Mesodermal cell (in vitro differentiated cells): ENCODE results near the gene CUL5.

Experiments
- H3K27ac ChIP-seq: 2 replicates; pipeline ENCODE4 v1.7.0; 2013; ENCODE audit warnings: mild to moderate bottlenecking, low read depth, low read length, moderate library complexity; ENCODE audit not compliant: severe bottlenecking
- H3K36me3 ChIP-seq: 2 replicates; pipeline ENCODE4 v1.7.1; 2013; ENCODE audit warnings: mild to moderate bottlenecking, low read length, moderate library complexity; ENCODE audit not compliant: control insufficient read depth, insufficient read depth
- H3K4me1 ChIP-seq: one replicate; pipeline ENCODE4 v1.7.1; 2013; ENCODE audit warnings: mild to moderate bottlenecking, low read length; ENCODE audit not compliant: insufficient read depth, control insufficient read depth, poor library complexity, severe bottlenecking
- H3K4me3 ChIP-seq: 2 replicates; pipeline ENCODE4 v1.7.0; 2013; ENCODE audit warnings: low read length, control low read depth, mild to moderate bottlenecking; ENCODE audit not compliant: insufficient read depth, poor library complexity, severe bottlenecking; ENCODE audit errors: extremely low read depth
- H3K9me3 ChIP-seq: 2 replicates; pipeline ENCODE4 v1.7.1; 2013; ENCODE audit warnings: mild to moderate bottlenecking, low read length, moderate library complexity; ENCODE audit not compliant: control insufficient read depth
- WGBS, 2 experiments: methylation state at CpG; one replicate each; pipeline ENCODE4 v1.1.5; 2013; ENCODE audit warnings: missing lambda C conversion rate in 2 of 2; ENCODE audit not compliant: insufficient coverage in 2 of 2; 5-methylcytosine and 5-hydroxymethylcytosine counted together

The CUL5 gene

GRCh38 chr11:108137212-108137611 lies 128.5 kb downstream of the CUL5 start:
- H3K9me3 ChIP-seq = no peaks in the 10 kb centered on the region
- no peaks in the 10 kb centered on the region for H3K4me1 ChIP-seq
- no peak overlapping the region for H3K27ac ChIP-seq
- H3K4me3 ChIP-seq = no peak overlapping the region
- peaks cover 49% of the 10 kb centered on the region for H3K36me3 ChIP-seq
- WGBS, 2 experiments = 100% methylated on average over 1 of the region's 1 CpG

GRCh38 chr11:108142304-108142703 lies 133.6 kb downstream of the CUL5 start:
- H3K9me3 ChIP-seq = no peaks in the 10 kb centered on the region
- H3K4me3 ChIP-seq = no peak overlapping the region
- WGBS, 2 experiments = 88 to 94% methylated on average over 7 of the region's 7 CpGs
- H3K27ac ChIP-seq = no peak overlapping the region
- no peaks in the 10 kb centered on the region for H3K4me1 ChIP-seq
- peaks cover 67% of the 10 kb centered on the region for H3K36me3 ChIP-seq

GRCh38 chr11:108144615-108145014 lies 135.9 kb downstream of the CUL5 start:
- Histone ChIP-seq H3K36me3 (peaks cover 83% of the 10 kb centered on the region), H3K4me1 (no peaks in the 10 kb centered on the region), H3K4me3 (no peak overlapping the region), H3K9me3 (no peaks in the 10 kb centered on the region), H3K27ac (no peak overlapping the region)
- 97 to 100% methylated on average over 2 to 3 of the region's 3 CpGs for WGBS, 2 experiments

GRCh38 chr11:108147150-108147549 lies 138.5 kb downstream of the CUL5 start:
- Histone ChIP-seq H3K36me3 (peaks cover 95% of the 10 kb centered on the region), H3K9me3 (no peaks in the 10 kb centered on the region), H3K27ac (no peak overlapping the region), H3K4me1 (no peaks in the 10 kb centered on the region), H3K4me3 (no peak overlapping the region)
- WGBS, 2 experiments = 100% methylated on average over 1 of the region's 1 CpG; no CpG with 5 or more reads in 1 of the 2 experiments

- Histone ChIP-seq H3K36me3 (peaks cover 87% of the 10 kb centered on the region), H3K4me3 (no peak overlapping the region), H3K27ac (no peak overlapping the region), H3K4me1 (no peaks in the 10 kb centered on the region), H3K9me3 (no peaks in the 10 kb centered on the region)
- 100% methylated on average over 1 to 3 of the region's 3 CpGs for WGBS, 2 experiments
Measured at GRCh38 chr11:108148556-108148955, 139.9 kb downstream of the CUL5 start.

- no peak overlapping the region for H3K27ac ChIP-seq
- peaks cover 53% of the 10 kb centered on the region for H3K36me3 ChIP-seq
- WGBS, 2 experiments = 100% methylated on average over 1 of the region's 2 CpGs; no CpG with 5 or more reads in 1 of the 2 experiments
- H3K4me3 ChIP-seq = no peak overlapping the region
- no peaks in the 10 kb centered on the region for H3K4me1 ChIP-seq
- H3K9me3 ChIP-seq = no peaks in the 10 kb centered on the region
Measured at GRCh38 chr11:108154591-108154990, 145.9 kb downstream of the CUL5 start.
